Endometrial microvascular endothelial cells (primary cell): ENCODE data around the gene OIP5. TPM values are rescaled to one million over a fixed set of nuclear protein-coding genes. Genes with fewer than 3 reads are reported as not detected.
"Not testable (repeated sequence)": the region's sequence is repeated elsewhere in the genome, so short reads cannot be mapped to it uniquely, and the experiment has no call there.

Experiments
- in situ Hi-C: cut with HindIII; loops from 2 replicates; pipeline ENCODE4 v1.10.0; 2017; ENCODE audit warnings: low sequenced_read_pairs, low pct_unique_long_range_greater_than_20kb; ENCODE audit errors: inconsistent ontology term
- total RNA-seq: library from RNA; depleted of rRNA; stranded (reverse); fragments of >200 nt; gene quantifications from one replicate; pipeline ENCODE4 v1.2.3, GENCODE V29; 2015; ENCODE audit errors: inconsistent ontology term

The OIP5 gene
- 28.6 TPM for total RNA-seq

DNA sequence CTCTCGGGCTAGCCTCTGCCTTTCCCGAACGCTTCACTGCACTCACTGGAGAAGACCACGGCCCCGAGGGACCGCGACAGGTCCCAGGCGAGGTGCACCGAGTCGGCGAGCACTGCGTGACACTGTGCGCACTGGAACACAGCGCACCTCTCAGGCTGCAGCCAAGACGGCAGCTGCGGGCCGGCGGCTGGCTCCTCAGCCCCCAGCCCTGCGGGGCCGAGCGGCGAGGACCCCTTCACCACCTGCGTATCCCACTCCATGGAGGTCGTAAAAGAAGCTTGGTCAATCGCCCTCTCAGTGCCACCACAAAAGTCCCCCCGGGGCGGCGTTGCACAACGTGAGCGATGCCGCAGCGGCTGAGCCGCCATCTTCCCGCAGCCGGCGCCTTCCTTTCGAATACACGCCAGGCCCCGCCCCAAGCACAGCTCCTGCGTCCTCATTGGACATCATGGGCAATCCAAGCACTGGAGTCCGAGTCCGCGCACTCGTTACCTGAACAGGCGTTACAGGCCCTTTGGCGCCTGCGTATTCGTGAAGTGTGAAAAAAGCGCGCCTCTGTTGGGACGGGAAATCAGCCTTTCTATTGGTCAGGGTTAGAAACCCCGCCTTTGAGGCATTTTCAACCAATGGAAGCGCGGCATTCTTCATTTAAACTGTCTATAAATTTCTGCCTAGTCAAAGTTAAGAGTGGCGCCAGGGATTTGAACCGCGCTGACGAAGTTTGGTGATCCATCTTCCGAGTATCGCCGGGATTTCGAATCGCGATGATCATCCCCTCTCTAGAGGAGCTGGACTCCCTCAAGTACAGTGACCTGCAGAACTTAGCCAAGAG is at the start of gene OIP5, which contains the start of gene NUSAP1:
OIP5 (minus strand) TSS at position 398 of the 832 bp plus-strand sequence; CDS start at position 368, 30 bp downstream.
NUSAP1 (plus strand) TSS at position 688 of the 832 bp plus-strand sequence; CDS start at position 765, 77 bp downstream.
- in situ Hi-C loops: no loop called here

- in situ Hi-C loops: no loop called here
These were observed 45.6 kb upstream of the OIP5 start for GRCh38 chr15:41377978-41378377.

GRCh38 chr15:41367418-41367817 is 35.0 kb upstream of the OIP5 start:
- in situ Hi-C loops: no loop called here

DNA sequence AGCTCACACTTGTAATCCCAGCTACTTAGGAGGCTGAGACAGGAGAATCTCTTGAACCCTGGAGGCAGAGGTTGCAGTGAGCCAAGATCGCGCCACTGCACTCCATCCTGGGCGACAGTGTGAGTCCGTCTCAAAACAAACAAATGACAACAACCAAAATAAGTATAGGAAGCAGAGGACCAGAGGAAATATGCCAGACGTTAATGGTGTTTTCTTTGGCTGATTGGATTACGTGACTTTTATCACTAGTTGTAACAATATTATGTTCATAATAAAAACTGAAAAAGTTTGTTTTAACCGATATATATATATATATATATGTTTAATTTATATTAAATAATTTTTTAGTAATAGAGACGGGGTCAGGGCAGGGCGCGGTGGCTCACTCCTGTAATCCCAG is 22.0 kb upstream of the OIP5 start:
- in situ Hi-C loops: no loop called here

DNA sequence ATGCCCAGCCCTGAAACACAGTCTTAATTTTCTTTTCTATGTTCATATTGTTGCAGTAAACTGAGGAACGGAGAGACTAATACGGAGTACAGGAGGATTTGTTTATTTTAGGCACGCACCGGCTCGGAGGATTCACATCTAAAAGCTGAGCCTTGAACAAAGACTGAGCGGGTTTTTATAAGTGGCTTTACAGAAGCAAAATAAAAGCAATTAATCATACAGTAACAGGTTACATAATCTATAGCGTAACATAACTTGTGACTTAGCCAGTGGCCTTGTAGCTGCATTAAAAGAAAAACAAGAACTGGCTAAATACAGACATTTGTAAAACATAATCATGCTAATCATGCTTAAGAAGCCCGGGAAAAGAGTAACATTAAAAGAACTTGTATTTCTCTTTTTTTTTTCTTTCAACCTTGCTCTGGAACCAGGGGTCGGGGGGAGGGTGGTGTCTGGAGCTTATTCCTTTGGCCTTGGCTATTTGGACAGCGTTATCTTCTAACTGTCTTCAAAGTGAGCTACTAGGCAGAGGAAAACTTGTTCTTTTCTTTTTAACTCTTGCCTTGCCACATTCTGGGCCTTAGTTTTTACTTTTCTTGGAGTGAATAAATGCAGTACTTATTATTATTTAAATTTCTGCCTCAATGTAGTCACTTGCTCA is 17.8 kb upstream of the OIP5 start:
- in situ Hi-C loops: no loop called here

- in situ Hi-C loops: no loop called here
These were observed 14.8 kb upstream of the OIP5 start for GRCh38 chr15:41347236-41347635.

- in situ Hi-C loops: no loop called here
These were observed 9.1 kb upstream of the OIP5 start for GRCh38 chr15:41341519-41341918.

- in situ Hi-C loops: no loop called here
These were observed 7.9 kb upstream of the OIP5 start for GRCh38 chr15:41340189-41340695.

- in situ Hi-C loops: no loop called here
These were observed 5.5 kb upstream of the OIP5 start for GRCh38 chr15:41337631-41338522.

GRCh38 chr15:41337047-41337446 is 4.7 kb upstream of the OIP5 start:
- in situ Hi-C loops: no loop called here

DNA sequence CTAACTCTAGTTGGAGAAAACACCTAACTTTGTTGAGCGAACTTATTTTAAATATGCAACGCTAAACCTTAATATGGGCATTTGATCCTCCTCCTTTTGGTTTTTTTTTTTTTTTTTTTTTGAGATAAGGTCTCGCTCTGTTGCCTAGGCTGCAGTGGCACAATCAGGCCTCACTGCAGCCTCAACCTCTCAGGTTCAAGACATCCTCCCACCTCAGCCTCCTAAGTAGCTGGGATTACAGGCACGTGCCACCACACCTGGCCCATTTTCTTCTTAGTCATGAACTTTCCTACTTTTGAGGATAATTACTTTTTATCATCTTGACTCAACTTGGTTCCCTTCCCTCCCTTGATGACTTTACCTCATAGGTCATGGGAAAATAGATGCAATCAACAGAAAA is 4.2 kb upstream of the OIP5 start:
- in situ Hi-C loops: no loop called here

DNA sequence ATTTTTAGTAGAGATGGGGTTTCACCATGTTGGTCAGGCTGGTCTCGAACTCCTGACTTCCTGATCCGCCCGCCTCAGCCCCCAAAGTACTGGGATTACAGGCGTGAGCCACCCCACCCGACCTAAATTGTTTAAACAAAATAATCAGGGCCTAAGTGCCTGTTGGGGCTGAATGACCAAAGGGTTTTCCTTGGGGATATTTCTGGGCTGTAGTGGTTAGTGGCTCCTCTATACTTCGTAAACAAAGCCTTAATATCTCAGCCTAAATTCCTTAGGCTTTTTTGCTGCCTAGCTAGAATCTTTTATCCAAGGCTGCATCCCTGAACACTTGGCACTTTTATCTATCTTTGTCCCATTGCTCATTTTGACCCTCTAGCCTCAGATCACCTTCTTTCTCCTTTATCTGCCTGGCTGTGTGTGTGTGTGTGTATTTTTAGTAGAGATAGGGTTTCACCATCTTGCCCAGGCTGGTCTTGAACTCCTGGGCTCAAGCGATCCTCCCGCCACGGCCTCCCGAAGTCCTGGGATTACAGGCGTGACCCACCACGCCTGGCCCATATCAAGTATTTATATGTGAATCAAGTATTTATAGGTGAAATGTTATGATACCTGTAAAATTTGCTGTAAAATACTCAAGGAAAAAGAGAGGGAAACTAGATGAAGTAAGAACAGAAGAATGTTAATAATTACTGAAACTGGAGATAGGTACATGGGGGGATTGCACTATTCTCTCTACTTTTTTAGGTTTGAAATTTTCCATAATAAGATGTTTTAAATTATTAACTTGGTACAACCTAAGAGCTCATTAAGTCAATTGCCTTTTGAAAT is 2.1 kb upstream of the OIP5 start:
- in situ Hi-C loops: no loop called here

GRCh38 chr15:41333026-41333562 is 703 bp upstream of the OIP5 start:
- in situ Hi-C loops: no loop called here

GRCh38 chr15:41331833-41332193 is 578 bp downstream of the OIP5 start:
- in situ Hi-C loops: no loop called here

- in situ Hi-C loops: no loop called here
These were observed 1.1 kb downstream of the OIP5 start for GRCh38 chr15:41331281-41331680.

DNA sequence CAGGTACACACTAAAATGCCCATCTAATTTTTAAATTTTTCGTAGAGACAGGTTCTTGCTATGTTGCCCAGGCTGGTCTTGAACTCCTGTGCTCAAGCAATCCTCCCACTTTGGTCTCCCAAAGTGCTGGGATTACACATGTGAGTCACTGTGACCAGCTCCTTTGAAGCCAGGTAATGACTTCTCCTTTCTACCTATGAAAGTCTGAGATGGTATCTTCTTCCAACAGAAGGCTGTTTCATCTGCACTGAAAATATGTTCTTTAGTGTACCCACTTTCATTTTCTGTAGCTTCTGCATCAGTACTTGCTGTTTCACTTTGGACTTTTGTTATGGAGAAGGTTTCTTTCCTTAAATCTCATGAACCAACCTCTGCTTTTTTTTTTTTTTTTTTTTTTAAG is 8.8 kb downstream of the OIP5 start:
- in situ Hi-C loops: no loop called here

DNA sequence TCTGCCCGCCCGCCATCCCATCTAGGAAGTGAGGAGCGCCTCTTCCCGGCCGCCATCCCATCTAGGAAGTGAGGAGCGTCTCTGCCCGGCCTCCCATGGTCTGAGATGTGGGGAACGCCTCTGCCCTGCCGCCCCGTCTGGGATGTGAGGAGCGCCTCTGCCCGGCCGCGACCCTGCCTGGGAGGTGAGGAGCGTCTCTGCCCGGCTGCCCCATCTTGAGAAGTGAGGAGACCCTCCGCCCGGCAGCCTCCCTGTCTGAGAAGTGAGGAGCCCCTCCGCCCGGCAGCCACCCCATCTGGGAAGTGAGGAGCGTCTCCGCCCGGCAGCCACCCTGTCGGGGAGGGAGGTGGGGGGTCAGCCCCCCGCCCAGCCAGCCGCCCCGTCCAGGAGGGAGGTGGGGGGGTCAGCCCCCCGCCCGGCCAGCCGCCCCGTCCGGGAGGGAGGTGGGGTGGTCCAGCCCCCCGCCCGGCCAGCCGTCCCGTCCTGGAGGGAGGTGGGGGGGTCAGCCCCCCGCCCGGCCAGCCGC is 11.5 kb downstream of the OIP5 start:
- in situ Hi-C loops: not testable (repeated sequence)
